Fibroblast of the conjunctiva (primary cell): ENCODE measurements around the gene ATXN1.

ENCODE experiments used
- DNase-seq: peaks from one replicate; pipeline ENCODE4 v3.0.0-alpha.2; 2010; ENCODE audit warnings: low read depth

ATXN1 gene

GRCh38 chr6:16498237-16498636 is 263.0 kb downstream of the ATXN1 start:
- DNase-seq, result no peak

- no peak for DNase-seq
These were observed 264.1 kb downstream of the ATXN1 start for GRCh38 chr6:16496991-16497801.

GRCh38 chr6:16496210-16496609 is 265.1 kb downstream of the ATXN1 start:
- no peak for DNase-seq

GRCh38 chr6:16494793-16495192 is 266.5 kb downstream of the ATXN1 start:
- no peak for DNase-seq

GRCh38 chr6:16493802-16494201 is 267.5 kb downstream of the ATXN1 start:
- DNase-seq, result no peak

- no peak for DNase-seq
These were observed 268.1 kb downstream of the ATXN1 start for GRCh38 chr6:16493112-16493511.

GRCh38 chr6:16491666-16492313 is 269.5 kb downstream of the ATXN1 start:
- DNase-seq, result no peak

- DNase-seq, result no peak
These were observed 270.6 kb downstream of the ATXN1 start for GRCh38 chr6:16490616-16491015.

GRCh38 chr6:16488813-16489212 is 272.4 kb downstream of the ATXN1 start:
- no peak for DNase-seq

GRCh38 chr6:16487996-16488674 is 273.1 kb downstream of the ATXN1 start:
- DNase-seq, result no peak

- DNase-seq, result no peak
These were observed 274.6 kb downstream of the ATXN1 start for GRCh38 chr6:16486661-16487060.

- no peak for DNase-seq
These were observed 277.9 kb downstream of the ATXN1 start for GRCh38 chr6:16483315-16483875.

GRCh38 chr6:16482702-16483314 is 278.5 kb downstream of the ATXN1 start:
- no peak for DNase-seq

GRCh38 chr6:16481697-16482399 is 279.4 kb downstream of the ATXN1 start:
- no peak for DNase-seq

GRCh38 chr6:16480763-16481560 is 280.3 kb downstream of the ATXN1 start:
- no peak for DNase-seq

- DNase-seq, result no peak
These were observed 283.7 kb downstream of the ATXN1 start for GRCh38 chr6:16477367-16478149.

- DNase-seq, result no peak
These were observed 284.4 kb downstream of the ATXN1 start for GRCh38 chr6:16476861-16477260.

- DNase-seq, result no peak
These were observed 285.8 kb downstream of the ATXN1 start for GRCh38 chr6:16475494-16475781.

GRCh38 chr6:16474772-16475493 is 286.3 kb downstream of the ATXN1 start:
- no peak for DNase-seq
